Muscle of back (tissue), 11 donors: ENCODE results near the gene SLC38A10. TPM values are rescaled to one million over a fixed set of nuclear protein-coding genes. Genes with fewer than 3 reads are reported as not detected.

Experiments used
- DNase-seq, 3 donors: peaks; one replicate each; pipeline versions ENCODE4 v3.0.0 to v3.0.0-alpha.2; 2013
- polyA plus RNA-seq, 10 donors: library from polyadenylated mRNA; unstranded; fragments of 120-200 nt; gene quantifications; one replicate each; pipeline ENCODE4 v1.2.1, GENCODE V29; 2013; ENCODE audit not compliant: insufficient read length in 10 of 10

Gene SLC38A10
- polyA plus RNA-seq, 10 donors, result 33.7 to 55.6 (median 44.7) TPM

- DNase-seq, result no peak
These were observed 84.2 kb downstream of the SLC38A10 start for GRCh38 chr17:81210868-81211267.

- DNase-seq, result no peak
These were observed 84.6 kb downstream of the SLC38A10 start for GRCh38 chr17:81210466-81210865.

- no peak for DNase-seq
These were observed 86.0 kb downstream of the SLC38A10 start for GRCh38 chr17:81209141-81209540.

- no peak for DNase-seq
These were observed 86.5 kb downstream of the SLC38A10 start for GRCh38 chr17:81208651-81209050.

- peak in 1 of 3 donors; percentile 10 for DNase-seq
These were observed 87.2 kb downstream of the SLC38A10 start for GRCh38 chr17:81207610-81208581.

GRCh38 chr17:81206657-81207056 lies 88.5 kb downstream of the SLC38A10 start:
- no peak for DNase-seq

- no peak for DNase-seq
These were observed 88.9 kb downstream of the SLC38A10 start for GRCh38 chr17:81206166-81206565.

- DNase-seq, result no peak
These were observed 90.5 kb downstream of the SLC38A10 start for GRCh38 chr17:81204578-81204977.

GRCh38 chr17:81203136-81203535 lies 92.0 kb downstream of the SLC38A10 start:
- no peak for DNase-seq

- DNase-seq, result no peak
These were observed 92.8 kb downstream of the SLC38A10 start for GRCh38 chr17:81202318-81202717.

GRCh38 chr17:81200695-81201580 lies 94.2 kb downstream of the SLC38A10 start:
- peak in 2 of 3 donors; percentile 66 to 79 for DNase-seq

- no peak for DNase-seq
These were observed 94.9 kb downstream of the SLC38A10 start for GRCh38 chr17:81200201-81200600.

- DNase-seq, result no peak
These were observed 95.7 kb downstream of the SLC38A10 start for GRCh38 chr17:81199482-81199830.

- no peak for DNase-seq
These were observed 96.2 kb downstream of the SLC38A10 start for GRCh38 chr17:81198826-81199481.

- no peak for DNase-seq
These were observed 97.1 kb downstream of the SLC38A10 start for GRCh38 chr17:81197831-81198490.

GRCh38 chr17:81197409-81197795 lies 97.7 kb downstream of the SLC38A10 start:
- DNase-seq, result no peak

- DNase-seq, result no peak
These were observed 98.3 kb downstream of the SLC38A10 start for GRCh38 chr17:81196505-81197408.

- no peak for DNase-seq
These were observed 99.1 kb downstream of the SLC38A10 start for GRCh38 chr17:81195941-81196495.
